ENCODE results near the gene PDYN.
A peak's percentile ranks its signal among the peaks of the same experiment; 100 is the strongest.

Gene PDYN

DNA sequence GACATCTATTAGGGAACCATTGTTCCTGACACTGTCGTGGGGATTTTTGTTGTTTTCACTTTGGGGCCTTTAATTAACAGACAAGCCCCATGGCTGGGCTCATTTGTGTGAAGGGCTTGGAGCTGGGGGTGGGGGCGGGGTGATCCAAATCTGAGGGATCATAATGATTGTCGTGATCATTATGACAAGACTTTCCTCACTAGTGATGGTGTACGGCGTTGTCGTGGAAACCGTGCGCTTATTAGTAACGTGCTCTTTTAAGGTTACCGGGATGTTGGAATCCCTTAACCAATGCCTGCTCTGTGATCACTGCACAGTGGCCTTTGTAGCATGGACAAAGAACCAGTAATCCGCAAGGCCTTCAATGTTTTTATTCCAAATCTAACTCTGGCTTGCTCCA is 18.6 kb downstream of the PDYN start:
- no peaks in the 10 kb centered on the region for H3K36me3 Mint-ChIP-seq (ENCODE audit: low read depth)
- H3K27me3 Mint-ChIP-seq (ENCODE audit: low read depth), result peaks cover 4% of the 10 kb centered on the region
- no peak overlapping the region for H3K4me3 Mint-ChIP-seq
- H3K27ac Mint-ChIP-seq, result no peak overlapping the region
- DNase-seq (ENCODE audit: low spot score), result no peak
- no peaks in the 10 kb centered on the region for H3K4me1 Mint-ChIP-seq (ENCODE audit: low read depth)
- no peaks in the 10 kb centered on the region for H3K9me3 Mint-ChIP-seq

DNA sequence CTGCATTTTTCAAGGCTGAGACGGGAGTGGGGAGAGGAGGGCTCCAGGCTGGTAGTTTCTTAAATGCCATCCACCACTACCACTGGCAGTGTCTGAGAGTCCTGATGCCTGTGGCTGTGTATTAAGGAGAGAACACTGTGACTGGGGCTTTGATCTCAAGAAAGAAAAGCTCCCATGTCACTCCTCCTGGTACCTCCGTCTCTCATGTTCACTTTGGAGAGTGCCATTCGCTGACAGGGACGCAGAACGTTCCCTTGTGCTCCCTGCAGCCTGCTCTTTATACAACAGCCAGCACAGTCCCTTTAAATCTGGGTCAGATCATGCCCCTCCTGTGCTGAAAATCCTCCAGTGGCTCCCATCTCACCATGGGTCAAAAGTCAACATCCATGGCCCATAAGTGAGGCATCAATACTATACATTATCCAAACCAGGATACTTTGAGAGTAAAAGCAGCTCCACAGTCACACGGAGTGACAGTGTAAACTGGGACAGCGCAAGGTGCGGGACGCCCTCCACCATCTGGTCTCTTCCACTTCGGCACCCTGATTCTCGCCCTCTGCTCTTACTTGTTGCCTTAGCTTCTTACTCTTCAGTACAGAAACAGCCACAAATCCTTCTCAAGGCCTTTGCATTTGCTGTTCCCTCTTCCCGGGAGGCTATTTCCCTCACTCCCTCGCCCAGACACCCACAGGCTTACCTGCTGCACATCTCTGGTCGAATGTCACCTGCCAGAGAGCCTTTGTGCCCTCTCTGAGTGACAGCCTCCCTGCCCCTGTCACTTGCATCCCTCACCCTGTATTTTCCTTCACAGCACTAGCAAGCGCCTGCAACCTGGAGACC is 20.0 kb downstream of the PDYN start:
- Mint-ChIP-seq H3K4me1 (ENCODE audit: low read depth) (no peaks in the 10 kb centered on the region), H3K27ac (no peak overlapping the region), H3K27me3 (ENCODE audit: low read depth) (peaks cover 3% of the 10 kb centered on the region), H3K36me3 (ENCODE audit: low read depth) (no peaks in the 10 kb centered on the region), H3K9me3 (no peaks in the 10 kb centered on the region), H3K4me3 (no peak overlapping the region)
- DNase-seq (ENCODE audit: low spot score), result no peak

DNA sequence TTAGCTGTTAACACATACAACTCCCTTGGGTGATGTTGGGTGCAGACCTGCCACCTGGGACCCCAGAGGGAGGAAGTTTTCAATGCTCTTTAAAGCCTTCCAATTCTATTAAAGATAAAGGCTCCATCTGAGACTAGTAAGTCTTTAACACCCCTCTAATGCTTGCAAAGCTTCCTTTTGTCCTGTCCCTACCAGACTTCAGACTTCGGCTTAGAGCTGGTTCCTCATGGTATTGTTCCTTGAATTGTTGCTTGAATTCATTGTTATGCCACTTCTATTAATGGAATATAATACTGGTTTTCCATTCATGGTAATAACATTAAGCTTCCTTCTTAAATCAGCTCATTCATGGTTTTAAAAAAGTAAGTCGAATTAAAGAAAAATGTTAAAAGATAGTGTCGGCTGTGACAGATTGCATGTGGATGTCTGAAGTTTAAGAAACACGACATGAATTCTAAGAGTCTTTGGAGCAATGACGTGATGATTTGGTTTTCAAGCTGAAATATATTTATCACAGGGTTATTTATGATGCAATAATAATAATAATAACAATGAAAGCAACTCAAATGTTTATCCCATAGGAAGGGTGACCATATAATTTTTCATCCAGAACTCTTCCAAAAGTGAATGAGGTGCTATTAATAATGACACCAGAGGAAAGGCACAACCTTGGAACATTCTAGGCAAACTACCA is 21.8 kb downstream of the PDYN start:
- no peak overlapping the region for H3K27ac Mint-ChIP-seq
- H3K9me3 Mint-ChIP-seq, result no peaks in the 10 kb centered on the region
- no peaks in the 10 kb centered on the region for H3K27me3 Mint-ChIP-seq (ENCODE audit: low read depth)
- no peak for DNase-seq (ENCODE audit: low spot score)
- no peaks in the 10 kb centered on the region for H3K36me3 Mint-ChIP-seq (ENCODE audit: low read depth)
- no peaks in the 10 kb centered on the region for H3K4me1 Mint-ChIP-seq (ENCODE audit: low read depth)
- no peak overlapping the region for H3K4me3 Mint-ChIP-seq

DNA sequence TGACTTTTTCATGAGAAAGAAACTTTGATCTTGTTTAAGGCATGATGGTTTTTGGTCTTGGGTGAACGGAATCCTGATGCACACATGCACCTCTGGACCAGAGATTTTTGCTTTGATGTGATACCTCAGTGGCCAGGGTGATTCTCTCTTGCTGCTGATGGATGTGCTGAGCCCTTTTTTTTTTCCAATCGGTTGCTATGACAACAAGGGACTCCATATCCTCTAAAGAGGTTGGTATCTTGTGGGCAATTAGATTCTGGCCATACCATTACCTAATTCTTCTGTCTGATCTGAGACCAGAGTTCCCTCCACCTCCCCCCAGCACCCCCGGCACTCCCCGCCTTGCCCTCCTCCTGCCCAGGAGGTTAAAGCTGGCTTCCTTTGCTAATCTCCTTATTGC is 24.9 kb downstream of the PDYN start:
- DNase-seq (ENCODE audit: low spot score), result no peak
- H3K4me1 Mint-ChIP-seq (ENCODE audit: low read depth), result peaks cover 8% of the 10 kb centered on the region
- no peaks in the 10 kb centered on the region for H3K9me3 Mint-ChIP-seq
- H3K27ac Mint-ChIP-seq, result no peak overlapping the region
- H3K4me3 Mint-ChIP-seq, result no peak overlapping the region
- no peaks in the 10 kb centered on the region for H3K36me3 Mint-ChIP-seq (ENCODE audit: low read depth)
- H3K27me3 Mint-ChIP-seq (ENCODE audit: low read depth), result no peaks in the 10 kb centered on the region

DNA sequence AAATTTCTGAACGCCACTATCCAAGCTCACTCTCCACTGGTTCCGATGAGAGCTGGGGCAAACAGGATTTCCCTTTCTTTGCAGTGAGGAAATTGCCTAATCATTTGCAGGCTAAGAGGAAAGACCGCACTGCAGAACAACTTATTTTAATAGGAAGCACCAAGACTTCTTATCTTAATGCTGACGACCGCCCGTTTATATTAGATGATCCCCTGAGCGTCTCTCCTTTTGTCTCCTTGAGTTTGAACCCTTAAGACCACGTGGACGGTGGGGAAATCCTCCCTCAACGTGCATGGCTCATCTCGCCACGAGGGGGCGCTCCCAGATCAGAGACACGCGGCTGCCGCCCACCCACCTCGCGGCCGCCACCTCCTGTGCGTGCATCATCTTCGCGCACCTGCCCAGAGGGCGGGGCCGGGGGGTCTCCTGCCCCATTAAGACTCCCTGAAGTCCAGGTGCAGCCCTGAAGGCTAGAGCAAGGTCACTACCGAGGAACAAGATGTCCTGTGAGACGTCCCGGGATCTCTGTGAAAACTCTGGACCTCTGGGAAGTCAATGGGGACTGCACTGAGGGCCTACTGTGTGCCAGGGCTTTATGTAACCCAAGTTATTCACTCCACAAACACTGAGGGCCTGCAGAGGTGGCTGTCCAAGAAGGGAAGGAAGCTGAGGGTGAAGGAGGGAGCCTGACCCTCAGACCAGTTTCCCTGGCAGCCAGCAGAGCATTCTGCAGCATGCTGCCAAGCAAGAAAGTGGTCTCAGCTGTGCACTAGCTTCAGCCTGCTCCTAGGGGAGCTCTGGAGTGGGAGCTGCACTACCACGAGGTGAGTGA is 28.1 kb downstream of the PDYN start:
- no peak overlapping the region for H3K27ac Mint-ChIP-seq

DNA sequence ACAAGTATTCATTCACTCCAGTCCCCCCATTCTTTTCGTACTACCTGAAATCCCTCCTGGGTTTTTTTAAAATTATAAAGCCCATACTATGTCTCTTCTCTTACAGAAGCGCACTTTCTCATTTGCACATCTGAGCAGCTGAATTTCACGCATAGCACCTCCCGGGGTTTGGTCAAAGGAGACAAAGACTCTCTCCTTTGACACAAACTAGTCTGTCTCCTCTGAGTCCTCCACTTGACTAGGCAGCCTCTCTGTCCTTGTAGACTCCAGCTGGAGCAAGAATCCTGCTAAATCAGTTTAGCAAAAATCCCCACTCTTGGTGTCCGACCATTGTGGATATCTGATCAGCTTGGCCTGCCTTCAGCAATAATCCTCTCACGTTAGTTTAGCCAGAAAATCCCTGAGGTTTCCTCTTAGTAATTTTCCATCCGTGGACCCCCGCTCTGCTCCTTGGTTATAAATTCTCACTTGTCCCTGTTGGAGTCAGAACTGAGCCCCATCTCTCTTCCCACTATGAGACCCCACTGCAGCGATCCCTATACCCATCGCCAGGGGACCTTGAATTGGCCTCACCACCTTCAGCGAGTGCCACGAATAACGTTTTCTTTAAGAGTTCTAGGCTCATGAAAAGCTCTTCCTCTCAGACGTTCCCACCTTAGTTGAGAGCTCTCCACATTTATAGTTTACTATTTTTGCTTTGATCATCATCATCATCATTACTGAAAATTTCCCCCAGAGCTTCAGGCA is 29.0 kb downstream of the PDYN start:
- Mint-ChIP-seq H3K27ac (no peak overlapping the region), H3K4me3 (peak overlapping the region; percentile 47), H3K4me1 (ENCODE audit: low read depth) (peaks cover 8% of the 10 kb centered on the region), H3K27me3 (ENCODE audit: low read depth) (peaks cover 13% of the 10 kb centered on the region), H3K9me3 (no peaks in the 10 kb centered on the region), H3K36me3 (ENCODE audit: low read depth) (no peaks in the 10 kb centered on the region)
- DNase-seq (ENCODE audit: low spot score), result no peak

More for the DNA sequence above, 28.1 kb downstream of the PDYN start:
- peak; percentile 72 for DNase-seq (ENCODE audit: low spot score)
- Mint-ChIP-seq H3K27me3 (ENCODE audit: low read depth) (peaks cover 11% of the 10 kb centered on the region), H3K36me3 (ENCODE audit: low read depth) (no peaks in the 10 kb centered on the region), H3K9me3 (no peaks in the 10 kb centered on the region), H3K4me1 (ENCODE audit: low read depth) (peaks cover 8% of the 10 kb centered on the region), H3K4me3 (peak overlapping the region; percentile 47)

DNA sequence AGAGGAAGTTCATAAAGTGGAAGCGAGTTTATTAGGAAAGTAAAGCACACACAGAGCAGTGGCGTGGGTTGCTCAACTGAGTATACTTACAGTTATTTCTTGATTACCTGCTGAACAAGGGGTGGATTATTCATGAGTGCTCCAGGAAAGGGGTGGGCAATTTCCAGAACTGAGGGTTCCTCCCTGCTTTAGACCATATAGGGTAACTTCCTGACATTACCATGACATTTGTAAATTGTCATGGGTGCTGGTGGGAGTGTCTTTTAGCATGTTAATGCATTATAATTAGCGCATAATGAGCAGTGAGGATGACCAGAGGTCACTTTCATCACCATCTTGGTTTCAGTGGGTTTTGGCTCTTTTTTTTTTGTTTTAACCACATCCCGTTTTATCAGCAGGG is 29.8 kb downstream of the PDYN start:
- Mint-ChIP-seq H3K4me1 (ENCODE audit: low read depth) (peaks cover 8% of the 10 kb centered on the region), H3K36me3 (ENCODE audit: low read depth) (no peaks in the 10 kb centered on the region), H3K27me3 (ENCODE audit: low read depth) (peaks cover 16% of the 10 kb centered on the region), H3K9me3 (no peaks in the 10 kb centered on the region), H3K27ac (no peak overlapping the region), H3K4me3 (no peak overlapping the region)
- no peak for DNase-seq (ENCODE audit: low spot score)

DNA sequence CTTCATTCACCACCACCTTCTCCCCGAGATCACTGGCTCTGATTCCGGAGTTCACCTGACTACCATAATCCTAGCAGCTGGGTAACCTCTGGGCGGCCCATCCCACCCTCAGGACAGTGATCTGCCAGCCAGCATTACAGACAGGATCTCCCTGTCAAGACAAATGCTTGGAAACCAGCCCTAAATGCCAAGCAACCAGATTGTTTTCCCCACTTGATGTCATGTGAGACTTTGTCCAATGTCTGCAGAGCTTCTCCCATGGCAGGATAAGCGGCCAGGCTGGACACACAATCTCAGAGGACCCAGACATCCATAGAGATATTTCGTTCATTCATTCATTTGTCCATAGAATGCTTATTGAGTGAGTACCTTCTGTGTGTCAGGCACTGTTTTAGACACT is 32.5 kb downstream of the PDYN start:
- no peak overlapping the region for H3K27ac Mint-ChIP-seq
- no peak overlapping the region for H3K4me3 Mint-ChIP-seq
- H3K4me1 Mint-ChIP-seq (ENCODE audit: low read depth), result peaks cover 8% of the 10 kb centered on the region
- H3K9me3 Mint-ChIP-seq, result no peaks in the 10 kb centered on the region
- H3K27me3 Mint-ChIP-seq (ENCODE audit: low read depth), result peaks cover 18% of the 10 kb centered on the region
- DNase-seq (ENCODE audit: low spot score), result no peak
- no peaks in the 10 kb centered on the region for H3K36me3 Mint-ChIP-seq (ENCODE audit: low read depth)

DNA sequence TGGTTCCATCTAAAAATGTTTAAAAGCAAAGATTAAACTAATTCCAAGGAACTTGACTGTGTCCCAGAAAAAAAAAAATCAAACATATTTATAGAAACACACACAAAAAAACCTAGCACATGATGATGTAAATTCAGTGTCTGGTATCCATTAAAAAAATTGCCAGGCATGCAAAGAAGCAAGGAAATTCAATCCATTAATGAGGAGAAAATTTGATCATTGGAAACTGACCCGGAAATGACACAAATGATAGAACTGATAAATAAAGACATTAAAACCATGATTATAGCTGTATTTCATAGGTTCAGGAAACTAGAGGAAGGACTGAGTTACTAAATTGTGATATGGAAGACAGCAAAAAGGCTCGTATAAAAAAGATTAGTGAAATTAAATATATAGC is 34.7 kb downstream of the PDYN start:
- H3K4me3 Mint-ChIP-seq, result no peak overlapping the region
- DNase-seq (ENCODE audit: low spot score), result no peak
- H3K9me3 Mint-ChIP-seq, result no peaks in the 10 kb centered on the region
- H3K27me3 Mint-ChIP-seq (ENCODE audit: low read depth), result peaks cover 18% of the 10 kb centered on the region
- H3K36me3 Mint-ChIP-seq (ENCODE audit: low read depth), result no peaks in the 10 kb centered on the region
- no peaks in the 10 kb centered on the region for H3K4me1 Mint-ChIP-seq (ENCODE audit: low read depth)
- H3K27ac Mint-ChIP-seq, result no peak overlapping the region

DNA sequence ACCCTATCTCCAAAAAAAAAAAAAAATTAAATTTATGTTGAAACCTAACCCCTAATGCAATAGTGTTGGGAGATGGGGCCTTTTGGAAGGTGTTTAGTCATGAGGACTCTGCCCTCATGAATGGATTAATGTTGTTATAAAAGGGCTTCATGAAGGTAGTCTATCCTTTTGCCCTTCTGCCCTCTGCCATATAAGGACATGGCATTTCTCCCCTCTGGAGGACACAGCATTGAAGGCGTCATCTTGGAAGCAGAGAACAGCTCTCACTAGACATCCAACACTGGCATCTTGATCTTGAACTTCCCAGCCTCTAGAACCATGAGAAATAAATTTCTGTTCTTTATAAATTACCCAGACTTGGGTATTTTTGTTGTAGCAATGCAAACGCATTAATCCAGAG is 35.4 kb downstream of the PDYN start:
- H3K9me3 Mint-ChIP-seq, result no peaks in the 10 kb centered on the region
- no peaks in the 10 kb centered on the region for H3K36me3 Mint-ChIP-seq (ENCODE audit: low read depth)
- H3K4me1 Mint-ChIP-seq (ENCODE audit: low read depth), result no peaks in the 10 kb centered on the region
- H3K4me3 Mint-ChIP-seq, result no peak overlapping the region
- no peak for DNase-seq (ENCODE audit: low spot score)
- no peak overlapping the region for H3K27ac Mint-ChIP-seq
- H3K27me3 Mint-ChIP-seq (ENCODE audit: low read depth), result peaks cover 18% of the 10 kb centered on the region

DNA sequence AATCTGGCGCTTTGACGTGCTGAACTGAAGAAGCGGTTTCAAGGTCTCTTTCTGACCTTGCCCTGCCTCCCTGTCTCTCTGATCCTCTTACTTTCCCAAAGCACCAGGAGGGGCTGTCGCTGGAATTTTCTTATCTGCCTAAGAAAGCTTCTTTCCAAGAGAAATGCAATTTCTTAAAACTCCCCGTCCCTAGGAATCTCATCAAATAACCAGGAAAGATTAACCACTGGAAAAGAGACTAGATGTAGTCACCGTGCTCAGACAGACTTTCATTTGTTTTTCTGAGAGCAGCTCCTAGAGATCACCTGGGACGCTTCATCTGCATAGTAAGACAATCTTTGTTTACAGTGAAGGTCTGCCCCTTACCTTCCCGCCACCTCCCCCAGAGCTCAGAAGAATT is 38.6 kb downstream of the PDYN start:
- Mint-ChIP-seq H3K9me3 (no peaks in the 10 kb centered on the region), H3K4me3 (no peak overlapping the region), H3K27ac (no peak overlapping the region), H3K4me1 (ENCODE audit: low read depth) (no peaks in the 10 kb centered on the region), H3K27me3 (ENCODE audit: low read depth) (peaks cover 7% of the 10 kb centered on the region), H3K36me3 (ENCODE audit: low read depth) (no peaks in the 10 kb centered on the region)
- no peak for DNase-seq (ENCODE audit: low spot score)

DNA sequence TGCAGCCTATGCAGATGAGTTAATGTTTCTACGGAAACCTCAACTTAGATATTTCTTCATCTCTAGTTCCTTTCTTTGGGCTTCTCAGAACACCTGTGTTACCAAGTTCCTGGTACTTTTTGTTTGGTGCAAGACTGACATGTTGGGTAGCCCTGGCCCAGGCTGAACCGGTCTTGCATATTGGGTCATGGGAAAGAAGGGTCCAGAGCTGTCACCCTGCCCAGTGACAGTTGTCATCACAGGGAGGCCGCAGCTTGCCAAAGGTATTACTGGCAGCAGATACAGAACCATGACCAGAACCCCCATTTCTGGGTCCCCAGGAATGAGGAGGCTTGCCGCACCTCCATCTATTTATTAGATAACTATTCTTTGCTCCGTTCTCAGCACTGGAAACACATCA is 40.2 kb downstream of the PDYN start:
- Mint-ChIP-seq H3K4me1 (ENCODE audit: low read depth) (no peaks in the 10 kb centered on the region), H3K27me3 (ENCODE audit: low read depth) (peaks cover 9% of the 10 kb centered on the region), H3K9me3 (no peaks in the 10 kb centered on the region), H3K36me3 (ENCODE audit: low read depth) (no peaks in the 10 kb centered on the region), H3K4me3 (no peak overlapping the region), H3K27ac (no peak overlapping the region)
- DNase-seq (ENCODE audit: low spot score), result no peak

DNA sequence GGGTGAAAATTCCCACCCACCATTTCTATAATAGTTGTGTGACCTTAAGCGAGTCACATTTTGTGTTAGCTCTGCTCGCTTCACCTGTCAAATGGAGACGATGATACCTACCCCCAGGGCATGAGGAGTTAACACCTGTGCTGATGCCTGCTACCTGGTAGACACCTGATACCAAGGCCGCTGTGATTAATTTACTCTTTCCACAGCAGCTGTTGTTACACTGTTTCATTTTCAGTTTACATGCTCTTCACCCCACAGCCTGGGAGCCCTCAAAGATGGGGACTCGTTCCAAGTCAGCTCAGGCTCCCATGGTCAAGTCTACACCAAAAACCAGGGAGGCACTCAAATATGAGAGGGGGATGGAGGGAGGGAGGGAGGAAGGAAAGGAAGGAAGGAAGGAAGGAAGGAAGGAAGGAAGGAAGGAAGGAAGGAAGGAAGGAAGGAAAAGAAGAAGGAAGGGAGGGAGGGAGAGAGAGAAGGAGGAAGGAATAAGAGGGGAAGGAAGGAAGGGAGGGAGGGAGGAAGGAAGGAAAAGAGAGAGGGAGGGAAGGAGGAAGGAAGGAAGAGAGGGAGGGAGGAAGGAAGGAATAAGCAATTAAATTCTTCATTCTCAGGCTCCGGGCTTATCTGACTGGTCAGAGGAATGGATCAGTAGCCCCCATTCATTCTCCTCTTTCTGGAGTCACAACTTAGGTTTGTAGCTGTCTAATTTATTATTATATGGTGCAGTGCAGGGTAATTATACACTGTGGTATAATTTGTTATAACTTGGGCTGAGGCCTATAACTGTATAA is 40.9 kb downstream of the PDYN start:
- H3K4me3 Mint-ChIP-seq, result no peak overlapping the region
- H3K27ac Mint-ChIP-seq, result no peak overlapping the region
- no peaks in the 10 kb centered on the region for H3K36me3 Mint-ChIP-seq (ENCODE audit: low read depth)
- no peaks in the 10 kb centered on the region for H3K4me1 Mint-ChIP-seq (ENCODE audit: low read depth)
- DNase-seq (ENCODE audit: low spot score), result no peak
- peaks cover 12% of the 10 kb centered on the region for H3K27me3 Mint-ChIP-seq (ENCODE audit: low read depth)
- H3K9me3 Mint-ChIP-seq, result no peaks in the 10 kb centered on the region
